Neuron (in vitro differentiated cells): ENCODE data around the gene MTAP.

ENCODE experiments used
- H2AFZ ChIP-seq: one replicate; pipeline ENCODE4 v1.6.1; 2013; ENCODE audit warnings: low read depth, mild to moderate bottlenecking, inconsistent platforms, low read length, moderate library complexity
- H3K27me3 ChIP-seq: one replicate; pipeline ENCODE4 v1.6.1; 2013; ENCODE audit warnings: low read length; ENCODE audit not compliant: insufficient read depth
- H3K36me3 ChIP-seq: one replicate; pipeline ENCODE4 v1.6.1; 2013; ENCODE audit warnings: low read length; ENCODE audit not compliant: insufficient read depth
- H3K4me1 ChIP-seq: one replicate; pipeline ENCODE4 v1.6.1; 2013; ENCODE audit warnings: low read length; ENCODE audit not compliant: insufficient read depth
- H3K4me3 ChIP-seq: 2 replicates; pipeline ENCODE4 v1.5.1; 2013; ENCODE audit warnings: mild to moderate bottlenecking, low read length, moderate library complexity
- H3K9me3 ChIP-seq: one replicate; pipeline ENCODE4 v1.6.1; 2013; ENCODE audit warnings: low read length

The MTAP gene

DNA sequence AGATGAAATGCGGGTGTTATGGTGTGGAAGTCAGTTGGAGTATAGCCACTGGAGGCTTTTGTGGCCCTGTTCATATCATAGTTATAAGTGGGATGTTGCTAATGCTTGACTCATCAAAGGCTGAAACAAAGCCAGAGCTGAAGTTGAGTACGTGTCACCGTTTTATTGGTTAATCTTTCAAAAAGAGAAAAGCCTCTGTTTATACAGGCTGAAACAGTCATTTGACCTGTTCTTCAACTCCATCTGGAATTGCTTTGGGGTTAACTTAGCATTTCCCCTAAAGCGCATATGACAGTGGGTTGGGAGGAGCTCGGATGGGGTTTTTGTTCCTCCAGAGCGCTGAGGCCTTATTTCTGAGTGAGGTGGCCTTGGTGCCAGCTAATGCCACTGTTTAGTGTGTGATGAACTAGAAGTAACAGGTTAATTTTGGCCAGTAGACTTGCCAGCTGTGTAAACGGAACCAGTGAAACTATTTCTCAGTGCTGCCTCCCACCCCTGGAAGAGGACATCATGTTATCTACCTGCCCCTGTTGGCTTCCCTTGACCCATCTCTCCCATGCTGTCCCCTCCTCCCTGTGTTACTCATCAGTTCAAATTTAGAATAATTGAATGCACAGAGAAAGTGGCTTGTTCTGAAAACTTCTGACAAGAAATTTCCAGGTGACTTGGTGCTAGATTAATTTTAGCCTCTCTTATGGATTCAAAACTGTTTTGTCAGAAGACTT lies 34.2 kb downstream of the MTAP start:
- Histone ChIP-seq H3K36me3 (peaks cover 96% of the 10 kb centered on the region), H3K4me3 (no peak overlapping the region), H3K4me1 (no peaks in the 10 kb centered on the region), H3K27me3 (no peaks in the 10 kb centered on the region), H2AFZ (no peak overlapping the region), H3K9me3 (peaks cover 22% of the 10 kb centered on the region)

DNA sequence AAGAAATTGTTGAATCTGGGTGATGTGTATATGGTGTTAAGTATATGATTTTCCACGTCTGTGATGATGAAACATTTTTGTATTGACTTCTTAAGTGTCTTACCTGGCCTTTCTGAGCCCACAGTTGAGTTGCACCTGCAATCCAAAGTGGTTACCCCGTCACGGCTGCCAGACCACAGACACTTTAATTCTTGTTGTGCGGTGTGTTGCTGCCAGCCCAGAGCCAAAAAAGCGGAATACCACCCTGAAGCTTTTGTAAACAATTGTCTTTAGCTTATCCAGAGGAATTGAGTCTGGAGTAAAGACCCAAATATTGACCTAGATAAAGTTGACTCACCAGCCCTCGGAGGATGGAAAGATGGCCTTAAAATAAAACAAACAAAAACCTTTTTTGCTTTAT lies 35.1 kb downstream of the MTAP start:
- no peaks in the 10 kb centered on the region for H3K27me3 ChIP-seq
- H3K4me1 ChIP-seq, result no peaks in the 10 kb centered on the region
- peaks cover 95% of the 10 kb centered on the region for H3K36me3 ChIP-seq
- no peak overlapping the region for H3K4me3 ChIP-seq
- H3K9me3 ChIP-seq, result peaks cover 26% of the 10 kb centered on the region
- H2AFZ ChIP-seq, result no peak overlapping the region

DNA sequence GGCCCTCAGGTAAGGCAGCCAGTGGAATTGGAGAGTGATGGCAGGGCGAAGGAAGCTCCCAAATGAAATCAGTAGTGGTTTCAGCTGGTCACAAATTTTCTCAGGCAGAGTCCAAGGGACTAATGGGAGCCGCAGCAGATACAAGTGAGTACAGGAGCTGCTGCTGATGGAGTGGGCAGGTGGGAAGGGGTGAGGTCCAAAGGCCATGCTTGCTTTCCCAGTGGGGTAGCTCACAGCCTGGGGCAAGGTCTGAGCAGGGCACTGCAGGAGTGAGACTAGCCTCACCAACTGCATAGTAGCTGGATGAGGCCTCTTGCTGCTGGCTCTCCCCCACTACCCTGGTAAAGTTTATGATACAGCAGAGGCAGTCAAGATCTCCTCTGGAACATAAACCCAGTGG lies 38.2 kb downstream of the MTAP start:
- no peak overlapping the region for H2AFZ ChIP-seq
- no peaks in the 10 kb centered on the region for H3K27me3 ChIP-seq
- peaks cover 30% of the 10 kb centered on the region for H3K9me3 ChIP-seq
- H3K36me3 ChIP-seq, result peaks cover 75% of the 10 kb centered on the region
- no peak overlapping the region for H3K4me3 ChIP-seq
- H3K4me1 ChIP-seq, result no peaks in the 10 kb centered on the region

DNA sequence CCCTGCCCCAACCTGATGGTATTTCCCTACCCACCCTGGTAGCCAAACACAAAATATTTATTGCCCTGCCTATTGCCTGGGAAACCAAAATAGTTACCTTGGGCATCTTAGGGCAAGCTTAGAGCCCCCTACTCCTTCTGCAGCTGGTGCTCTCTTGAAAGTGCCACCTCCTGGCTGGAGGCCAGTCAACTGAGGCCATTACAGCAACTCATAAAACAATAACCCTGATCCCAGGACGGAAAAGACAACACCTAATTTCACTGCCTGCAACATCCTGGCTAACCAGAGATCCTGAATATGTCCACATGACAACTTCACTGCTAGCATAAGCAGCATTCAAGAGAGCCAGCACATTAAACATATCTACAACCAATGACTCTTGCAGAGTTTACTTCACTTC lies 38.7 kb downstream of the MTAP start:
- Histone ChIP-seq H3K27me3 (no peaks in the 10 kb centered on the region), H3K4me3 (no peak overlapping the region), H3K9me3 (peaks cover 32% of the 10 kb centered on the region), H3K36me3 (peaks cover 71% of the 10 kb centered on the region), H2AFZ (no peak overlapping the region), H3K4me1 (no peaks in the 10 kb centered on the region)

- Histone ChIP-seq H3K4me3 (no peak overlapping the region), H2AFZ (no peak overlapping the region), H3K9me3 (peaks cover 18% of the 10 kb centered on the region), H3K4me1 (no peaks in the 10 kb centered on the region), H3K27me3 (no peaks in the 10 kb centered on the region), H3K36me3 (peaks cover 40% of the 10 kb centered on the region)
These were observed 46.2 kb downstream of the MTAP start for GRCh38 chr9:21848615-21849014.

GRCh38 chr9:21852754-21853153 lies 50.3 kb downstream of the MTAP start:
- no peak overlapping the region for H3K4me3 ChIP-seq
- H3K27me3 ChIP-seq, result no peaks in the 10 kb centered on the region
- peaks cover 9% of the 10 kb centered on the region for H3K9me3 ChIP-seq
- no peaks in the 10 kb centered on the region for H3K4me1 ChIP-seq
- no peak overlapping the region for H2AFZ ChIP-seq
- H3K36me3 ChIP-seq, result peaks cover 70% of the 10 kb centered on the region

GRCh38 chr9:21853414-21853813 lies 51.0 kb downstream of the MTAP start:
- Histone ChIP-seq H3K4me1 (no peaks in the 10 kb centered on the region), H3K4me3 (no peak overlapping the region), H3K27me3 (no peaks in the 10 kb centered on the region), H2AFZ (no peak overlapping the region), H3K36me3 (peaks cover 71% of the 10 kb centered on the region), H3K9me3 (peaks cover 4% of the 10 kb centered on the region)

GRCh38 chr9:21854119-21854518 lies 51.7 kb downstream of the MTAP start:
- Histone ChIP-seq H3K4me1 (no peaks in the 10 kb centered on the region), H3K9me3 (no peaks in the 10 kb centered on the region), H3K27me3 (no peaks in the 10 kb centered on the region), H3K36me3 (peaks cover 72% of the 10 kb centered on the region), H3K4me3 (no peak overlapping the region), H2AFZ (no peak overlapping the region)

- no peak overlapping the region for H3K4me3 ChIP-seq
- H3K9me3 ChIP-seq, result no peaks in the 10 kb centered on the region
- H3K4me1 ChIP-seq, result no peaks in the 10 kb centered on the region
- peaks cover 75% of the 10 kb centered on the region for H3K36me3 ChIP-seq
- no peak overlapping the region for H2AFZ ChIP-seq
- no peaks in the 10 kb centered on the region for H3K27me3 ChIP-seq
These were observed 52.2 kb downstream of the MTAP start for GRCh38 chr9:21854594-21854993.

DNA sequence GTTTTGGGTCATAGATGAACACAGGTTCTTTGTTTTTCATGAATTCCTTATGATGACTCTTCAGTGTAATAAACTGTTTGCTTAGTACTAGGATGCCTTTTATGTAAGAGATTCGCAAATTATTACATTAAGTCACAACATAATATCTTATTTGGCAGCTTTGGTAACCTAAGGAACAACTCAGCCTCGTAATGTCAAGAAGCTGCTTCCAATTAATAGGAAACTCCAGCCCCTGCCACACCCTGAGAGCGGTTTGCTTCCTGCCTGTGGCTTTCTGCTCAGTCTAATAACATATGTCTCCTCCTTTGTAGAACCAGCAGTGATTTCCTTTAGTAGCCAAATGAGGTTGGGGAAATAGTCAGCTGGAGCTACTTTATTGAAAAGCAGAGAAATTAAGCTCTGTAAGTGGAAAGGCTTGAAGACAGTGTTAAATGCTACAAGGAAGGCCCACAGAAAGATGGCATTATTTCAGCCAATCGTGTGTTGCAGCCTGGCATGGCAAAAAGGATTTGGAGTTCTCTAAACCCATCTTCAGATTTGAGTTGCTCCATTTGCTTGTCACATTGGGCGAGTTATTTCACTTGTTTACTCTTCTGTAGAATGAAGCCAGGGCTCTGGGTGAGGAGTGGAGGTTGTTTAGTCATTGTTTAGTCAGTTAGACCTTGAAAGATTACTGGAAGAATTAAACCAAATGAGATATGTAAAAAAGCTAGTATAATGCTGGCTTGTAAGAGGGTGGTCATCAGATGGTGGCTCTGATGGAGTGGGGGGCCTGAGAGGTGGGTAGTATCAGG lies 54.1 kb downstream of the MTAP start:
- Histone ChIP-seq H3K36me3 (peaks cover 82% of the 10 kb centered on the region), H3K4me1 (no peaks in the 10 kb centered on the region), H2AFZ (no peak overlapping the region), H3K4me3 (no peak overlapping the region), H3K9me3 (no peaks in the 10 kb centered on the region), H3K27me3 (no peaks in the 10 kb centered on the region)

DNA sequence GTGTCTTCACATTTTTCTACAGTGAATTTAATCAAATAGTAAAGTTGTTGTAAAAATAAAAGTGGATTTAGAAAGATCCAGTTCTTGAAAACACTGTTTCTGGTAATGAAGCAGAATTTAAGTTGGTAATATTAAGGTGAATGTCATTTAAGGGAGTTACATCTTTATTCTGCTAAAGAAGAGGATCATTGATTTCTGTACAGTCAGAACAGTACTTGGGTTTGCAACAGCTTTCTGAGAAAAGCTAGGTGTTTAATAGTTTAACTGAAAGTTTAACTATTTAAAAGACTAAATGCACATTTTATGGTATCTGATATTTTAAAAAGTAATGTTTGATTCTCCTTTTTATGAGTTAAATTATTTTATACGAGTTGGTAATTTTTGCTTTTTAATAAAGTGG lies 60.4 kb downstream of the MTAP start:
- Histone ChIP-seq H3K36me3 (peaks cover 81% of the 10 kb centered on the region), H3K27me3 (no peaks in the 10 kb centered on the region), H3K4me1 (no peaks in the 10 kb centered on the region), H2AFZ (no peak overlapping the region), H3K9me3 (peaks cover 5% of the 10 kb centered on the region), H3K4me3 (no peak overlapping the region)

DNA sequence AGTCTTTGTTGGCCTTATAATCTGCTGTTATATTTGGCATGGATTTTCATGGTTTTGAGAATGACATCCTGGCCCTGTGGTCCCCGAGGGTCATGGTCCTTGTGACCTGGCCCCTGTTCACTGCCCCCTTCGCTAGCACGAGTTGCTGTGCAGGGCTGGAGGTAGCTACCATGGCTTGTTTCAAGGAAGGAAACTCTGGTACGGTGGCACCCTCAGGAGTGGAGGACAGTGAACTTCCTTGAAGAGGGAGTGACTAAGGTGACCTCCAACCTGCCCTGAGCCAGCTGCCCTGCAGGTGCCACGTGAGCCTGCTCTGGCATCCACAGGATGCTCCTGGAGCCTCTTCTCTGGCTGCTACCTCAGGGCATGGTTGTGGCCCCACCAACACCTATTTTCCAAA lies 62.1 kb downstream of the MTAP start:
- Histone ChIP-seq H3K36me3 (peaks cover 79% of the 10 kb centered on the region), H2AFZ (no peak overlapping the region), H3K27me3 (no peaks in the 10 kb centered on the region), H3K4me1 (no peaks in the 10 kb centered on the region), H3K4me3 (no peak overlapping the region), H3K9me3 (peaks cover 5% of the 10 kb centered on the region)

GRCh38 chr9:21866302-21866701 lies 63.9 kb downstream of the MTAP start:
- peaks cover 72% of the 10 kb centered on the region for H3K36me3 ChIP-seq
- no peak overlapping the region for H2AFZ ChIP-seq
- H3K27me3 ChIP-seq, result no peaks in the 10 kb centered on the region

More at GRCh38 chr9:21866302-21866701, 63.9 kb downstream of the MTAP start:
- Histone ChIP-seq H3K4me3 (no peak overlapping the region), H3K4me1 (no peaks in the 10 kb centered on the region), H3K9me3 (peaks cover 5% of the 10 kb centered on the region)
